B cell (primary cell): ENCODE data around the gene NDUFAF7.

ENCODE experiments used
- EZH2 ChIP-seq: IDR thresholded peaks from 2 replicates; pipeline ENCODE4 v1.6.1; 2012; ENCODE audit warnings: borderline replicate concordance, low read depth, mild to moderate bottlenecking, moderate library complexity, low read length; ENCODE audit not compliant: insufficient read depth, poor library complexity, severe bottlenecking
- TF ChIP-seq, protein P1 (sequence below): fragments of 200-600 bp; IDR thresholded peaks from one replicate; pipeline ENCODE4 v1.8.0; 2022; ENCODE audit warnings: antibody characterized with exemption, mild to moderate bottlenecking

GRCh38 chr2:37244017-37244416, 12.6 kb downstream of the NDUFAF7 start:
- TF ChIP-seq, protein P1, sequence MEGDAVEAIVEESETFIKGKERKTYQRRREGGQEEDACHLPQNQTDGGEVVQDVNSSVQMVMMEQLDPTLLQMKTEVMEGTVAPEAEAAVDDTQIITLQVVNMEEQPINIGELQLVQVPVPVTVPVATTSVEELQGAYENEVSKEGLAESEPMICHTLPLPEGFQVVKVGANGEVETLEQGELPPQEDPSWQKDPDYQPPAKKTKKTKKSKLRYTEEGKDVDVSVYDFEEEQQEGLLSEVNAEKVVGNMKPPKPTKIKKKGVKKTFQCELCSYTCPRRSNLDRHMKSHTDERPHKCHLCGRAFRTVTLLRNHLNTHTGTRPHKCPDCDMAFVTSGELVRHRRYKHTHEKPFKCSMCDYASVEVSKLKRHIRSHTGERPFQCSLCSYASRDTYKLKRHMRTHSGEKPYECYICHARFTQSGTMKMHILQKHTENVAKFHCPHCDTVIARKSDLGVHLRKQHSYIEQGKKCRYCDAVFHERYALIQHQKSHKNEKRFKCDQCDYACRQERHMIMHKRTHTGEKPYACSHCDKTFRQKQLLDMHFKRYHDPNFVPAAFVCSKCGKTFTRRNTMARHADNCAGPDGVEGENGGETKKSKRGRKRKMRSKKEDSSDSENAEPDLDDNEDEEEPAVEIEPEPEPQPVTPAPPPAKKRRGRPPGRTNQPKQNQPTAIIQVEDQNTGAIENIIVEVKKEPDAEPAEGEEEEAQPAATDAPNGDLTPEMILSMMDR: no peak
- no peak for TF ChIP-seq EZH2
